Stimulated activated CD8-positive, alpha-beta memory T cell treated with anti-CD3 and anti-CD28 coated beads, Interleukin-2, amount 100 ng/mL, for 1 hour (primary cell): ENCODE data around the gene ST6GALNAC4.
"Not testable (repeated sequence)": the region's sequence is repeated elsewhere in the genome, so short reads cannot be mapped to it uniquely, and the experiment has no call there.

Experiments used
- DNase-seq, 2 donors: peaks; one replicate each; pipeline ENCODE4 v3.0.0-alpha.2; 2020; ENCODE audit warnings: low read depth in 2 of 2

The ST6GALNAC4 gene

DNA sequence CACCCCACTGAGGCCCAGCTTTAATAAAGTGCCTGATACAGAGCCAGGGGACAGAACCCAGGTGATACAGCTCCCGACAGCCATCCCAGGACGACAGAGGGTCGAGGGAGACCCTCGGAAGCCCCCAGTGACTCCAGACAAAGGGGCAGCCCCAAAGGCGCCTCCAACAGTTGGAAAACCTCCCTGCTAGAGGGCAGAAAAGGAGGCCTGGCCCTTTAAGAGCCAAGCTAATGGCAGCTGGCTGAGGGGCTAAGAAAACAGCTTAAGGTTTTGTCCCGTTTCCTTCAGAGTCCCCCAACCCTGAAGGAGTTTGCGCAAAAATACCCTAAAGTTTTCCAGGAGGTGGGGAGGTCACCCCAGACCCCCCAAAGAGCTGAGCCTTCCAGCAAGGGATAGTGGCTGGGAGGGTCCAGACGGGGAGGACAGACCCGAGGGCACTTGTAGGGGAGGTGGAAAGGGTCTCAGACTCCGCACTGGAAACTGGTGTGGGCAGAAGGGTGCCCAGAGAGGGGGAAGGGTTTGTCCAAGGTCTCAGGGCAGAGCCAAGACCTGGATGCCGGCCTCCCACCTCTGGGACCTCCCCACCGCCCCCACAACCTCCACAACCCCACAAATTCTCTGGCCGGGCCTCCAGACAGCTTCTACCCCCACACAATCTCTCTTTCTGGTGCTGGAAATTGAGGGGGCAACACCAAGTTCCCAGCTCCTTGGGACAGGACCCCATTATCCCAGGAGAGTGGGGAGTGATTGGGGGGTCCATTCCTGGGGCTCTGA, 31.1 kb downstream of the ST6GALNAC4 start:
- no peak for DNase-seq

- no peak for DNase-seq
These were observed 31.8 kb downstream of the ST6GALNAC4 start for GRCh38 chr9:127884976-127885490.

GRCh38 chr9:127884427-127884911, 32.4 kb downstream of the ST6GALNAC4 start:
- no peak for DNase-seq

GRCh38 chr9:127883959-127884358, 32.9 kb downstream of the ST6GALNAC4 start:
- no peak for DNase-seq

GRCh38 chr9:127881715-127882114, 35.1 kb downstream of the ST6GALNAC4 start:
- not testable (repeated sequence) for DNase-seq

DNA sequence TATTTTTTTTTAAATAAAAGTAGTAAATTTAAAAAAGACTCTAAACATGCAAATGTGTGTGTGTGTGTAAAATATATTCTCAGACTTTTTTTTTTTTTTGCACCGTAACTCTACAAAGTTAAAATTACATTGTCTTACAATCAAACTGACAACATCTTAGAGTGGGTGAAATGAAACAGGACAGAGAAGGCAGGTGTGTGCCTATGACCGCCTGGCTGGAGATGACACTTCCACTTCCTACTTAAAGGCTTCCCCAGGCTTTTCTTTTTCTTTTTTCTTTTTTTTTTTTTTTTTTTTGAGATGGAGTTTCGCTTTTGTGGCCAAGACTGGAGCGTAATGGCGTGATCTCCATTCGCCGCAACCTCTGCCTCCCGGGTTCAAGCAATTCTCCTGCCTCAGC, 36.7 kb downstream of the ST6GALNAC4 start:
- DNase-seq: no peak

DNA sequence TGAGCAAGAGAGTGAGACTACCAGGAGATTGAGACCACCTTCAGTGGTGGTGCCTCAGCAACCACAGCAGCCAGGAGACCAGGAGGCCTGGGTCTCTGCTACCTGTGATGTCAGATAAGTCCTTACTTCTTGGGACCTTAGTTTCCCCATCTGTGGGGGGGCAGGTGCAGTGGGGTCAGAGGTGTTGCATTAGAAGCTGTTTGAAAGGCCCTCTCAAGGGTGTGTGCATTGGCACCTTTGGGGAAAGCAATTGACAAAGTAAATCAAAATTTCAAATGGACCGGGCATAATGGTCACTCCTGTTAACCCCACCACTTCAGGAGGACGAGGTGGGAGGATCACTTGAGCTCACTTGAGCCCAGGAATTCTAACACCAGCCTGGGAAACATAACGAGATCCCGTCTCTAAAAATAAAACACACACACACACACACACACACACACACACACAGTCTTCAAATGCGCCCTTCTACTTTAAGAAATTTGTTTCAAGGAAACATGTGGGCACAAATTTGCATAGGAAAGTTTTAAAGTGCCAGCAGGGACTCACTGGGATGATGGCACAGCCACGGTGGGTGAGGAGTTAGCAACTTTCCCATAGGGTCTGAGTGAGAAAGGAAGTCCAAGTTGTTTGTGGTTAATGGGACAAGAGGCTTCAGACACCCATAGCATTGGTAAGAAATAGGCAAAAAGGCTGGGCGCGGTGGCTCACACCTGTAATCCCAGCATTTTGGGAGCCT, 38.0 kb downstream of the ST6GALNAC4 start:
- no peak for DNase-seq

- no peak for DNase-seq
These were observed 38.7 kb downstream of the ST6GALNAC4 start for GRCh38 chr9:127878001-127878651.

DNA sequence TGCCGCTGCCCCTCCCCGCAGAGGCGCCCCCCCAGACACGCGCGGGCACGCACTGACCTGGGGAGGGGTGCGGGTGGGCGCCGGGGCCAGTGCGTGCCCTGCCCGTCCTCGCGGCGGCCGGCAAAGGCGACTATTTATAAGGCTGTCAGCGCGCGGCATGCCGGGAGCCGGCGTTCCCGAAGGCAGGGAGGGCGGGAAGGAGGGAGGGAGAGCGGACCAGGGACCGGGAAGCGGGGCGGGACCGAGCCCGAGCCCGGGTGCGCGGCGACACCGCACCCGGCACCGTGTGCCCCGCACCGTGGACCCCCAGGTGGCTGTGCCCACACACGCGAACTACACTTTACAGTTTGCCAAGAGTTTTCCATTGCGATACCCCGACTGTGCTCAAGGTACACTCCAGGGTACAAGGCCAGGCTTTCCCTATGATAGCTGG, 39.3 kb downstream of the ST6GALNAC4 start, which contains the start of gene AK1:
AK1 (minus strand) TSS at position 110 of the 433 bp plus-strand sequence. CDS start 3,058 bp downstream, outside the sequence.
- DNase-seq: no peak

DNA sequence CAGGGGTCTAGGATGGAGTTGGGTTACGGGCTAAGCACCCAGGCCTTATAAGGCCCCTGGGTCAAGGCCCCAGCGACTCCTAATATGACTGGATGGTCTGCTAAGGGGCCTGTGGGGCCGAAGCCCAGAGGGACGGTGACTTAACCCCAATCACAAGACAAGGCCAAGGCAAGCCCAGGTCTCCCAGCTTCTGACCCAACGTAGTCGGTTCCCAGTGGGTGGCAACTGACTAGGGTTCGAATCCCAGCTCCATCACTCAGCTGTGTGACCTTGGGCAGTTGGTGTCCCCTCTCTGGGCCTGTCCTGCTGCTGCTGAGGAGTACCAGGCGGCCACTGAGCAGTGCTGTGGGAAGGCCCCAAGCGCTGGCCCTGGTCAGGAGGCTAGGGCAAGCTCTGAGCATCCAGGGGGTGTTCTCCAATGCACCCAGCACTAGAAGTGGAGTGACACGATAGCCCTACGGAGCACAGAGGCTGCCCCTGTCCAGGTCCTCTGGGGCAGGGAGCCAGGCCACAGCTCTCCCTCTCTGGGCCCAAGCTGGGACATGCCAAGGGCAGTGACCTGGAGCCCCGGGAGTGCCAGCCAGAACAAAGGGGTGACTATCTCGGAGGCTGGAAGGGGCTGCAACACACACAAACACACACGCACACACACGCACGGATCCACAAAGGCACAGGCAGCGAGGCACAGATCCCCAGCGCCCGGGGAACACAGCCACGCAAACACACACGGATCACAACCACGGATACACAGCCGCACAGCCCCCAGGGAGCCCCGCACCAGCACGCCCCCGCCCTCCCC, 39.9 kb downstream of the ST6GALNAC4 start:
- DNase-seq: no peak

GRCh38 chr9:127876026-127876763, 40.6 kb downstream of the ST6GALNAC4 start:
- DNase-seq: no peak

- DNase-seq: no peak
These were observed 41.4 kb downstream of the ST6GALNAC4 start for GRCh38 chr9:127875306-127875966.

GRCh38 chr9:127874301-127875221, 42.3 kb downstream of the ST6GALNAC4 start:
- DNase-seq: no peak

GRCh38 chr9:127873886-127874285, 43.0 kb downstream of the ST6GALNAC4 start:
- no peak for DNase-seq

GRCh38 chr9:127873223-127873691, 43.6 kb downstream of the ST6GALNAC4 start:
- no peak for DNase-seq

DNA sequence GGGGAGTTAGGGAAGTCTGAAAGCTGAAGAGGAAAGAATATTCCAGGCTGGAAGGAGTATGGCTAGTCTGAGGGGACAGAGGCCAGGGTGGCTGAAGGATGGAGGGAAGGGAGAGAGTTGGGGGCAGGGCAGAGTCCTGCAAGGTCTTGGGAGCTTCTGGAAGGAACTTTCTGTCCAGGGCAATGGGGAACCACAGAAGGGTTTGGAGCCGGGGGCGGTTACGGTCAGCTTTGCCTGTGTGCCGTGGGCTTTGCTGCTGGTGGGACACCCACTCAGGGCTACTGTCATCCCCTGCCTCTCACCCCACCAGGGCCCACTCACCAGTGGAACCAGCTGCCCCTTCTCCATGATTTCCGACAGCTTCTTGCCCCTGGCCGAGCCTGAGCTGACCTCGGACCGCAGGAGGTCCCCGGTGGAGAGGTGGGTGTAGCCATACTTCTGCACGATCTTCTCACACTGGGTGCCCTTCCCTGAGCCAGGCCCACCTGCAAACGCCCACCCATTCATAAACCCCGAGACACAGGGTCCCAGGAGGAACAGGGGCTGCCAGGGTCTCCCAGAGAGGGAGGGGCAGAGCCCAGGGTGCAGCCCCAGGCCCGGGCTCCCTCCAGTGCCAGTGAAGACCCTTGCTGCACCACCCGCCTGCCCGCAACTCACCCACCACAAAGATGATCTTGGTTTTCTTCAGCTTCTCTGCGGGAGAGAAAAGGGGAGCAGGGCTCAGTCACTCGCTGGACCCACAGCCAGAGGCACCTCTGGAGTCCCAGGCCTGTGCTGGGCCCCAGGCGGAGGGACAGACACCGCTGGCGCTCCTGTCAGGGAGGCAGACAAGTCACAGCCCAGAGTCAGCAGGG, 44.2 kb downstream of the ST6GALNAC4 start:
- no peak for DNase-seq

GRCh38 chr9:127871531-127871930, 45.3 kb downstream of the ST6GALNAC4 start:
- no peak for DNase-seq

- no peak for DNase-seq
These were observed 46.0 kb downstream of the ST6GALNAC4 start for GRCh38 chr9:127870887-127871286.
